ENCODE data around the gene LRRC36. TPM values are rescaled to one million over a fixed set of nuclear protein-coding genes. Genes with fewer than 3 reads are reported as not detected.

LRRC36 gene
- total and polyA plus RNA-seq, 2 of the 13 experiments (the other 11 are each of a cell fraction or from before 2014, with no cell fraction given) = 0.12 to 0.15 TPM

- in situ Hi-C loops (cut with HindIII; ENCODE audit: extremely low pct_ligation_motif_present, low pct_unique_long_range_greater_than_20kb) = no loop called here
Measured at GRCh38 chr16:67413978-67414911, 87.6 kb downstream of the LRRC36 start.

More at GRCh38 chr16:67413978-67414911, 87.6 kb downstream of the LRRC36 start:
- H3K4me2 ChIP-seq (ENCODE audit: low read depth, low read length) = no peak overlapping the region
- BruUV-seq (replicated peaks) = no TSS peak
- peaks cover 0 to 10% of the 10 kb centered on the region in 2 experiments; a peak in 2 of 5 replicates for H3K27me3 ChIP-seq (ENCODE audit: control insufficient read depth in 1 of 2, insufficient read depth in 2 of 2, low read length in 2 of 2)
- H3K4me3 ChIP-seq (replicated peaks in 1 of 3; ENCODE audit: insufficient read depth in 1 of 3, low read depth in 2 of 3, low read length in 3 of 3) = no peak overlapping the region
- H3K9ac ChIP-seq (ENCODE audit: insufficient read depth, low read depth, low read length) = no peak overlapping the region
- peaks cover 46% of the 10 kb centered on the region for H3K4me1 ChIP-seq (ENCODE audit: insufficient read depth, low read length)
- TF ChIP-seq PREB (CRISPR knock-in tag; IDR thresholded peaks at IDR 0.05) (no peak), ZNF570 (CRISPR knock-in tag; IDR thresholded peaks at IDR 0.05; ENCODE audit: borderline replicate concordance) (no peak), ELF1 (CRISPR knock-in tag; IDR thresholded peaks at IDR 0.05) (no peak), HNF1B (CRISPR knock-in tag; IDR thresholded peaks at IDR 0.05) (no peak), FOXA1 (IDR thresholded peaks at IDR 0.05) (no peak), FOXA1 (CRISPR knock-in tag; IDR thresholded peaks at IDR 0.05) (peak; percentile 38; the same call in 1 of the 2 replicates), LCORL (IDR thresholded peaks at IDR 0.05) (no peak), LCORL (CRISPR knock-in tag; IDR thresholded peaks at IDR 0.05) (no peak), MYPOP (CRISPR knock-in tag; IDR thresholded peaks at IDR 0.05) (no peak)
- POLR2A ChIA-PET = interaction anchor here (1.1 kb wide), 1 partner anchor 17 kb away, joined by 3 read pairs; the partner anchor contains the start of gene HSD11B2
- intact Hi-C loops (cut with micrococcal nuclease; ENCODE audit: unreplicated experiment) = no loop called here
- CTCF ChIA-PET (ENCODE audit: low intra/inter-chr PET ratio, low total read pairs) = no interaction called here
- H4K20me1 ChIP-seq (ENCODE audit: insufficient read depth, low read length) = no peaks in the 10 kb centered on the region
- DNase-seq (ENCODE audit: low spot score) = no peak
- no peaks in the 10 kb centered on the region for H3K36me3 ChIP-seq (replicated peaks in 1 of 2; ENCODE audit: control insufficient read depth in 1 of 2, insufficient read depth in 2 of 2, low read length in 2 of 2)
- no peak overlapping the region for H3K27ac ChIP-seq (ENCODE audit: extremely low read length, insufficient read depth, low read length)
- ATAC-seq = no peak
- no peaks in the 10 kb centered on the region for H3K9me3 ChIP-seq (ENCODE audit: low read length)
- 47% methylated on average over 6 of the region's 6 CpGs for WGBS (ENCODE audit: low lambda C conversion rate)
- peak overlapping the region; percentile 34 for H2AFZ ChIP-seq (ENCODE audit: low read length)
- no peaks in the 10 kb centered on the region for H3K79me2 ChIP-seq (ENCODE audit: insufficient read depth, low read length)
- FAIRE-seq = no peak
